C4-2B (cell line): ENCODE data around the gene TRRAP.

Source experiments
- H3K27ac ChIP-seq: fragments of 450-650 bp; 2 replicates; pipeline ENCODE4 v1.5.1; 2017
- ZFX ChIP-seq: fragments of 450-650 bp; IDR thresholded peaks from 2 replicates; pipeline ENCODE4 v1.6.1; 2017
- TF ChIP-seq, protein P1 (sequence below): fragments of 450-650 bp; conservative IDR thresholded peaks from 2 replicates; pipeline ENCODE4 v1.5.1; 2017; ENCODE audit warnings: mild to moderate bottlenecking

Gene TRRAP

GRCh38 chr7:99005776-99006175, 127.4 kb downstream of the TRRAP start:
- no peak overlapping the region for H3K27ac ChIP-seq
- TF ChIP-seq, protein P1, sequence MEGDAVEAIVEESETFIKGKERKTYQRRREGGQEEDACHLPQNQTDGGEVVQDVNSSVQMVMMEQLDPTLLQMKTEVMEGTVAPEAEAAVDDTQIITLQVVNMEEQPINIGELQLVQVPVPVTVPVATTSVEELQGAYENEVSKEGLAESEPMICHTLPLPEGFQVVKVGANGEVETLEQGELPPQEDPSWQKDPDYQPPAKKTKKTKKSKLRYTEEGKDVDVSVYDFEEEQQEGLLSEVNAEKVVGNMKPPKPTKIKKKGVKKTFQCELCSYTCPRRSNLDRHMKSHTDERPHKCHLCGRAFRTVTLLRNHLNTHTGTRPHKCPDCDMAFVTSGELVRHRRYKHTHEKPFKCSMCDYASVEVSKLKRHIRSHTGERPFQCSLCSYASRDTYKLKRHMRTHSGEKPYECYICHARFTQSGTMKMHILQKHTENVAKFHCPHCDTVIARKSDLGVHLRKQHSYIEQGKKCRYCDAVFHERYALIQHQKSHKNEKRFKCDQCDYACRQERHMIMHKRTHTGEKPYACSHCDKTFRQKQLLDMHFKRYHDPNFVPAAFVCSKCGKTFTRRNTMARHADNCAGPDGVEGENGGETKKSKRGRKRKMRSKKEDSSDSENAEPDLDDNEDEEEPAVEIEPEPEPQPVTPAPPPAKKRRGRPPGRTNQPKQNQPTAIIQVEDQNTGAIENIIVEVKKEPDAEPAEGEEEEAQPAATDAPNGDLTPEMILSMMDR: no peak
- no peak for TF ChIP-seq ZFX

DNA sequence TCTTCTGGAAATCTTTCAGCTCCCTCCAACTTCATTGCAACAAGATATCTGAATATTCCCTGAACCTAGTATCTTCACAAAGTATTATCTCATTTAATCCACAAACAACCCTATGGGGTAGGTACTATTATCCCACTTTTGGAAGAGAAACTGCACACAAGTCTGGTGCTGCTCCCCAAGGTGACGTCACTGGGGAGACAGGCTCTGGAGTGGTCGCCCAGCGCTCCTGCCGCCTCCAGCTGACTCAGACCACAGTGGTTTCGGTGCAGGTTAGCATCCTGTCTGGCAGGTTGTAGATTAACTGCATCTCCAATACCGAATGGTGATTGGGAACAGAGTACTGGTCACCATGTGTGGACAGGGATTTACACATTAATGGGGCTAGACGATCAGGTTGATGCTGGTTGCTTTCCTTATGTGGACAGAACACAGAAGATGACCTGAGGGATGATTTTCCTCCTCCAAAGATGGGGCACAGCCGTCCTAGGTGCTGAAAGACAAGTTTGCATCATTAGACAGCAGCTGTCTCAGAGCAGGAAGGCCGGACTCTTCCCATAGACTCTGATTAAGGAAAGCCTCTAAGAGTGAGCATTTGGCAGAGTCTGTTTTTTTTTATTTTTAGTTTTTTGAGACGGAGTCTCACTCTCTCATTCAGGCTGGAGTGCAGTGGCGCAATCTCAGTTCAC, 128.6 kb downstream of the TRRAP start:
- TF ChIP-seq, protein P1: no peak
- no peak for TF ChIP-seq ZFX
- H3K27ac ChIP-seq: no peak overlapping the region

DNA sequence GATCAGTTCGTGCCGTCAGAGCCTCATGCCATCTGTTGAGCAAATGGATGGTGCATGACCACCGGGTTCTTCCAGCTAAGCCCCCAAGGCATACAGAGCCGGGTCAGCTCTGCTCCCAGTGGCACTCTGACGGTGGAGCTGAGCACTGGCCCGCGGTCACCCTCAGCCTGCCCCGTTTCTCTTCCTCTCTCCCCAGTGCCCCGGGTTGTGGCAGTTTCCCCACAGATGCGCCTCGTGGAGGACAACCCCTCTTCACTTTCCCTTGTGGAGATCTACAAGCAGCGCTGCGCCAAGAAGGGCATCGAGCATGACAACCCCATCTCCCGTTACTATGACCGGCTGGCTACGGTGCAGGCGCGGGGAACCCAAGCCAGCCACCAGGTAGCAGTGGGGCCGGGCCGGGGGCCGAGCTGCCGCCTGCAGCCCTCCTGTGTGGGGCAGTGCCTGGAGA, 129.9 kb downstream of the TRRAP start:
- H3K27ac ChIP-seq: no peak overlapping the region
- TF ChIP-seq, protein P1: no peak
- TF ChIP-seq ZFX: no peak

- no peak for TF ChIP-seq ZFX
- TF ChIP-seq, protein P1: no peak
- H3K27ac ChIP-seq: no peak overlapping the region
Measured at GRCh38 chr7:99008921-99009530, 130.7 kb downstream of the TRRAP start.

DNA sequence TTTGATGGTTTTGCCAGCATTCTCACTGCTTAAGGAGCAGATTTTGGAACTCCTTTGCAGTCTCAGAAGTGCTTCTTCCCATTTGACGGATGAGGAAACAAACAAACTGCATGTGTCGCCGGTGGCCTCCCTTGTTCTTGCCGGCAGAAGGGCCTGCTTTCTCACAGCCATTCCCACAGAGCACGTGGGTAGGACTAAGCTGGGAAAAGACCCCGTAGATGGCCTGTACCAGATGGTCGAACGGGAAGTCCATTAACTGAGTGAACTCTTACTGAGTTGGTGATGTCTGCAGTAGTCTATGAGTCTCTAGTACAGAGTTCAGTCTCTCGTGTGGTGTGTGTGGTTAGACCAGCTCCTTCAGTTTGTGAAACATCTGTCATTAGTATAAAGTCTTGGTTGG, 131.9 kb downstream of the TRRAP start:
- TF ChIP-seq, protein P1: no peak
- no peak for TF ChIP-seq ZFX
- H3K27ac ChIP-seq: no peak overlapping the region

DNA sequence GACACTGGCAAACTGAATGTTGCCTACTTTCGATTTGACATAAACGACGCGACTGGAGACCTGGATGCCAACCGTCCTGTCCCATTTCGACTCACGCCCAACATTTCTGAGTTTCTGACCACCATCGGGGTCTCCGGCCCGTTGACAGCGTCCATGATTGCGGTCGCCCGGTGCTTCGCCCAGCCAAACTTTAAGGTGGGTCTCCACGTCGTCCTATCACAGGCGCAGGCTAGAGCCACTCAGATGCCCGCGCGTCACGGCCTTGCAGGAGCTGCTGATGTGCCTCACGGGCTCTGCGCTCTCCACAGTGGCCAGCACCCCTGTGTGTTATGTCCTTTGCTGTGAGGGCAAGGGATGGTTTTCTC, 133.0 kb downstream of the TRRAP start:
- no peak for TF ChIP-seq ZFX
- TF ChIP-seq, protein P1: no peak
- H3K27ac ChIP-seq: no peak overlapping the region

GRCh38 chr7:99011706-99012404, 133.5 kb downstream of the TRRAP start:
- TF ChIP-seq, protein P1: no peak
- no peak for TF ChIP-seq ZFX
- no peak overlapping the region for H3K27ac ChIP-seq
